Endothelial cell of umbilical vein (primary cell): ENCODE data around the gene APH1A. TPM values are rescaled to one million over a fixed set of nuclear protein-coding genes. Genes with fewer than 3 reads are reported as not detected.
"Not testable (repeated sequence)": the region's sequence is repeated elsewhere in the genome, so short reads cannot be mapped to it uniquely, and the experiment has no call there.

Experiments used
- BruUV-seq: library from RNA; stranded (reverse); fragments of 400-500 nt; replicated peaks from 2 replicates; lab custom pipeline; 2021; lab: Mats Ljungman, UMichigan
- CTCF ChIA-PET: fragments of 300-600, 350-600 bp; sonication (Branson Sonifier 250); formaldehyde crosslinking; loops from one replicate; lab custom pipeline; 2021; ENCODE audit warnings: antibody characterized with exemption, inconsistent platforms; lab: Charles Lee
- POLR2A ChIA-PET: fragments of 300-600, 350-600 bp; sonication (Branson Sonifier 250); formaldehyde crosslinking; loops from one replicate; lab custom pipeline; 2021; ENCODE audit warnings: antibody characterized with exemption, inconsistent platforms; lab: Charles Lee
- DNase-seq: peaks from one replicate; pipeline ENCODE4 v3.0.0-alpha.2; 2011; ENCODE audit warnings: low read depth, low spot score
- FAIRE-seq: peaks from 2 replicates; lab custom pipeline; 2011; peaks lifted over from hg19 to GRCh38; lab: Jason Lieb, UNC
- H2AFZ ChIP-seq: 2 replicates; pipeline ENCODE4 v1.6.0; 2012; ENCODE audit warnings: low read depth, low read length, control low read depth, inconsistent platforms
- H3K27ac ChIP-seq: 2 replicates; pipeline ENCODE4 v1.5.1; 2011; ENCODE audit warnings: low read depth, mild to moderate bottlenecking, control low read depth, low read length, moderate library complexity; ENCODE audit not compliant: insufficient read depth
- H3K27me3 ChIP-seq, 2 experiments: 2 replicates each; pipeline versions ENCODE4 v1.6.0 to v1.6.1; 2011; ENCODE audit warnings: low read length in 2 of 2, mixed read lengths in 1 of 2; ENCODE audit not compliant: control insufficient read depth in 2 of 2, insufficient read depth in 2 of 2
- H3K36me3 ChIP-seq, 2 experiments: 2 replicates in 1 of 2; 3 replicates in 1 of 2; pipeline ENCODE4 v1.5.1; 2011; ENCODE audit warnings: low read length in 2 of 2, mild to moderate bottlenecking in 1 of 2, moderate library complexity in 1 of 2; ENCODE audit not compliant: control insufficient read depth in 2 of 2, insufficient read depth in 2 of 2; ENCODE audit errors: extremely low read depth in 1 of 2
- H3K4me1 ChIP-seq: 3 replicates; pipeline ENCODE4 v1.5.1; 2011; ENCODE audit warnings: mild to moderate bottlenecking, low read length; ENCODE audit not compliant: control insufficient read depth, insufficient read depth; ENCODE audit errors: extremely low read depth
- H3K4me2 ChIP-seq: 2 replicates; pipeline ENCODE4 v1.6.1; 2011; ENCODE audit warnings: low read length, control low read depth, mixed read lengths; ENCODE audit not compliant: insufficient read depth
- H3K4me3 ChIP-seq, 3 experiments: fragments of 200-600 bp in 1 of 3; sonication (generic), shearing (Covaris generic) in 1 of 3; replicated peaks in 1 of 3; 2 replicates each; pipeline ENCODE4 v1.5.1; 2011 to 2016; ENCODE audit warnings: control low read depth in 3 of 3, low read length in 3 of 3, mild to moderate bottlenecking in 2 of 3, inconsistent platforms in 1 of 3, low read depth in 1 of 3, moderate library complexity in 1 of 3; ENCODE audit not compliant: insufficient read depth in 1 of 3
- H3K79me2 ChIP-seq: 2 replicates; pipeline ENCODE4 v1.6.0; 2012; ENCODE audit warnings: low read length, inconsistent platforms; ENCODE audit not compliant: control insufficient read depth, insufficient read depth
- H3K9ac ChIP-seq: replicated peaks from 2 replicates; pipeline ENCODE3; 2011; ENCODE audit warnings: low read length, control low read depth; ENCODE audit not compliant: insufficient read depth; ENCODE audit errors: extremely low read depth
- H3K9me1 ChIP-seq: replicated peaks from 3 replicates; pipeline ENCODE4 v1.6.0; 2011; ENCODE audit warnings: mild to moderate bottlenecking, low read length; ENCODE audit not compliant: control insufficient read depth, insufficient read depth; ENCODE audit errors: extremely low read depth
- H3K9me3 ChIP-seq: replicated peaks from 2 replicates; pipeline ENCODE4 v1.5.1; 2012; ENCODE audit warnings: low read length, inconsistent platforms; ENCODE audit not compliant: control insufficient read depth, insufficient read depth
- H4K20me1 ChIP-seq: replicated peaks from 2 replicates; pipeline ENCODE3; 2011; ENCODE audit warnings: mild to moderate bottlenecking, low read length; ENCODE audit not compliant: control insufficient read depth, insufficient read depth; ENCODE audit errors: extremely low read depth
- EZH2 ChIP-seq: IDR thresholded peaks from 2 replicates; pipeline ENCODE4 v1.6.1; 2012; ENCODE audit warnings: borderline replicate concordance, low read depth, mild to moderate bottlenecking, moderate library complexity, low read length, inconsistent platforms; ENCODE audit not compliant: severe bottlenecking
- POLR2A ChIP-seq: IDR thresholded peaks from 2 replicates; pipeline ENCODE4 v1.6.1; 2012; ENCODE audit warnings: low read depth, mild to moderate bottlenecking, control low read depth, low read length
- dilution Hi-C: fragments of 300-500 bp; cut with MboI; formaldehyde crosslinking; loops from one replicate; pipeline ENCODE4 v1.15.0; 2019; ENCODE audit warnings: low sequenced_read_pairs; ENCODE audit not compliant: extremely low pct_ligation_motif_present
- intact Hi-C: fragments of 100-400 bp; cut with micrococcal nuclease; formaldehyde crosslinking; loops from one replicate; pipeline ENCODE4 v1.10.0; 2022
- polyA plus RNA-seq, 4 experiments: library from polyadenylated mRNA; depleted of rRNA in 3 of 4; stranded (reverse) in 3 of 4; unstranded in 1 of 4; fragments of >200 nt; gene quantifications; 2 replicates each; pipeline versions ENCODE4 v1.2.1 to v1.2.3, GENCODE V29; 2011 to 2012; ENCODE audit warnings: missing spikeins in 1 of 4
- total RNA-seq: library from RNA; stranded (reverse); gene quantifications from 2 replicates; pipeline ENCODE4 v1.2.3, GENCODE V29; 2021

Gene APH1A
- total and polyA plus RNA-seq, 2 donors (not counting 3 experiments of a cell fraction or from before 2014, with no cell fraction given) = 165 to 325 TPM

DNA sequence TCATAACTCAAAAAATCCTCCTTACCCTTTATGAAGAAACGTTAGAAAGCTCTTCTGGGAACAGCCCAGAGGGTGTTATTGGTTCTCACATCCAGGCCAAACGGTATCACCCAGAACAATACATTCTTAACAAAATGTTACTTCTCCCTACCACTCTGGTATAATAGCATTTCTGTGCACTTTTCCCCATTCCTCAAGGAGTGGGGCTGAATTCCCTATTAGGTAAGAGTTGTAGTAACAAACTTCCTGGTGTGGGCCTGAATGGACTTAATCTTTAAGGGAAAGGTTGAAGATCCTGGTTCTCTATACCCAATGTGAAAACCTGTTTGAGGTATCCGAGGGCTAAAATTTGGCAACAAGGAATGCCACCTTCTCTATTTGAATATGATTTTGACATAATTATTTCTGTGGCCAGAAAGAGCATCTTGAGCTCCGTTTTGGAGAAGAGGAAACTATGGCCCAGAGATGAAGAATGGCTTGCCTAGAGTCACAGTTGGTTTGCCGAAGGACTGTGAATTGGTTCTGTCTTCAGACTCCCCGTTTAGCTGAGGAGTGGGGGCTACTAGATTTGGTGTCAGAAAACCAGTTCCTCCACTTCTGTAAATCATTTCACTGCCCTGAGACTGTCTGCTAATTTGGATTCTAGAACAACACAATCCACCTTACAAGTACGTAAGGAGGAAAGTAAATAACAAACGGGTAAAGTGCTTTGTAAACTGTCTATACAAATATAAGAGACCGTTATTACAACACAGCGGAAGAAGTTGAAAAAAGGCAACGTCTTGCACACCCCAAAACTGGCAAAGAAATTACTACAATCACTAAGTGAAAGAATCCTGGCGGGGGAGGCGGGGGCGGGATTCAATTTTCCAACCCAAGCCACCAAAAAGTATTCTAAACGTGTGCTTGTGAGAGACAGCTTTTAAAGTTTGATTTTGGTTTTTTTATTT, 35.2 kb downstream of the APH1A start:
- Histone ChIP-seq H3K9me3 (no peaks in the 10 kb centered on the region), H3K36me3 (no peaks in the 10 kb centered on the region), H3K27me3 (no peaks in the 10 kb centered on the region), H3K9ac (peak overlapping the region; percentile 91), H3K27ac (no peak overlapping the region), H4K20me1 (no peaks in the 10 kb centered on the region), H3K79me2 (peaks cover 40% of the 10 kb centered on the region), H3K4me1 (peaks cover 11% of the 10 kb centered on the region), H3K4me3 (peak overlapping the region in 2 of 3 experiments; percentile 72 to 95), H3K9me1 (no peaks in the 10 kb centered on the region), H2AFZ (no peak overlapping the region), H3K4me2 (peak overlapping the region; percentile 96)
- BruUV-seq = no TSS peak
- TF ChIP-seq POLR2A (no peak), EZH2 (no peak)
- dilution Hi-C loops (no loop called here), intact Hi-C loops (loop anchor here (10.0 kb wide), 1 partner anchor 961 kb away; the partner anchor contains the start of genes PIP5K1A and VPS72)
- CTCF ChIA-PET = interaction anchor here (0.6 to 1.8 kb wide), 4 partner anchors 8 to 756 kb away, joined by 3 to 6 read pairs (median 3); no protein-coding TSS in a partner anchor
- POLR2A ChIA-PET = interaction anchor here (0.7 kb wide), 1 partner anchor 99 kb away, joined by 4 read pairs; no protein-coding TSS in a partner anchor
- FAIRE-seq (no peak), DNase-seq (peak; percentile 29)

- H3K27me3 ChIP-seq, FAIRE-seq, H3K4me2 ChIP-seq, H2AFZ ChIP-seq, H3K9me3 ChIP-seq, H4K20me1 ChIP-seq, H3K9me1 ChIP-seq, H3K36me3 ChIP-seq, BruUV-seq, DNase-seq, dilution Hi-C loops, POLR2A ChIA-PET, H3K27ac ChIP-seq, H3K4me3 ChIP-seq, H3K9ac ChIP-seq: not testable (repeated sequence)
- CTCF ChIA-PET = interaction anchor here (1.8 kb wide), 1 partner anchor 46 kb away, joined by 6 read pairs; no protein-coding TSS in a partner anchor
- peaks cover 11% of the 10 kb centered on the region for H3K4me1 ChIP-seq
- intact Hi-C loops = loop anchor here (10.0 kb wide), 1 partner anchor 962 kb away; the partner anchor contains the start of genes PIP5K1A and VPS72
- H3K79me2 ChIP-seq = peaks cover 40% of the 10 kb centered on the region
These were observed 35.9 kb downstream of the APH1A start for GRCh38 chr1:150232921-150233320.

GRCh38 chr1:150228246-150228645, 40.6 kb downstream of the APH1A start:
- H3K27me3 ChIP-seq, intact Hi-C loops, DNase-seq, POLR2A ChIA-PET, H2AFZ ChIP-seq, H4K20me1 ChIP-seq, BruUV-seq, H3K36me3 ChIP-seq, H3K9me1 ChIP-seq, H3K9me3 ChIP-seq, H3K4me3 ChIP-seq, FAIRE-seq, H3K4me2 ChIP-seq, H3K4me1 ChIP-seq, CTCF ChIA-PET, H3K9ac ChIP-seq, dilution Hi-C loops, H3K27ac ChIP-seq: not testable (repeated sequence)
- H3K79me2 ChIP-seq = peaks cover 15% of the 10 kb centered on the region
